ENCODE measurements around the gene TACR2. TPM values are rescaled to one million over a fixed set of nuclear protein-coding genes. Genes with fewer than 3 reads are reported as not detected.

Gene TACR2
- total RNA-seq, 4 donors from 2014 or later, result 1.1 to 11.1 (median 3.2) TPM; not detected in 1

GRCh38 chr10:69398466-69398865 lies 18.3 kb downstream of the TACR2 start:
- no peak for DNase-seq
- no peak for TF ChIP-seq CTCF (IDR thresholded peaks at IDR 0.05)
- TF ChIP-seq POLR2A (IDR thresholded peaks at IDR 0.05), result no peak
- Histone ChIP-seq H3K4me3 (no peak overlapping the region), H3K27ac (no peak overlapping the region), H3K27me3 (no peaks in the 10 kb centered on the region), H3K4me1 (no peaks in the 10 kb centered on the region), H3K36me3 (peaks cover 0 to 56% (median 0%) of the 10 kb centered on the region in 3 donors), H3K9me3 (no peaks in the 10 kb centered on the region)

- no peak for DNase-seq
- no peaks in the 10 kb centered on the region for H3K9me3 ChIP-seq
- no peaks in the 10 kb centered on the region for H3K27me3 ChIP-seq
- no peak for TF ChIP-seq POLR2A (IDR thresholded peaks at IDR 0.05)
- no peak for TF ChIP-seq CTCF (IDR thresholded peaks at IDR 0.05)
- H3K36me3 ChIP-seq, result peaks cover 0 to 56% (median 0%) of the 10 kb centered on the region in 3 donors
- no peak overlapping the region for H3K4me3 ChIP-seq
- H3K4me1 ChIP-seq, result no peaks in the 10 kb centered on the region
- no peak overlapping the region for H3K27ac ChIP-seq
These were observed 18.7 kb downstream of the TACR2 start for GRCh38 chr10:69397972-69398371.

GRCh38 chr10:69394020-69394419 lies 22.7 kb downstream of the TACR2 start:
- Histone ChIP-seq H3K27me3 (no peaks in the 10 kb centered on the region), H3K27ac (no peak overlapping the region), H3K4me3 (no peak overlapping the region), H3K9me3 (no peaks in the 10 kb centered on the region), H3K4me1 (peaks cover 0 to 4% (median 0%) of the 10 kb centered on the region in 4 donors), H3K36me3 (peaks cover 0 to 41% (median 0%) of the 10 kb centered on the region in 3 donors)
- no peak for DNase-seq
- TF ChIP-seq CTCF (IDR thresholded peaks at IDR 0.05), result no peak

GRCh38 chr10:69392481-69393000 lies 24.2 kb downstream of the TACR2 start:
- H3K36me3 ChIP-seq, result peaks cover 0 to 46% (median 0%) of the 10 kb centered on the region in 3 donors
- H3K27me3 ChIP-seq, result no peaks in the 10 kb centered on the region
- no peaks in the 10 kb centered on the region for H3K9me3 ChIP-seq
- H3K27ac ChIP-seq, result peak overlapping the region in 1 of 4 donors; percentile 17
- H3K4me1 ChIP-seq, result peaks cover 0 to 4% (median 0%) of the 10 kb centered on the region in 4 donors
- H3K4me3 ChIP-seq, result no peak overlapping the region
- TF ChIP-seq CTCF (IDR thresholded peaks at IDR 0.05), result peak; percentile 89 to 97 (median 94)
- TF ChIP-seq POLR2A (IDR thresholded peaks at IDR 0.05), result no peak
- DNase-seq, result peak; percentile 84 to 94 (median 84)

- no peak for DNase-seq
- TF ChIP-seq CTCF (IDR thresholded peaks at IDR 0.05), result no peak
- Histone ChIP-seq H3K4me1 (peaks cover 0 to 4% (median 0%) of the 10 kb centered on the region in 4 donors), H3K36me3 (peaks cover 0 to 53% (median 0%) of the 10 kb centered on the region in 3 donors), H3K27me3 (no peaks in the 10 kb centered on the region), H3K4me3 (no peak overlapping the region), H3K9me3 (no peaks in the 10 kb centered on the region), H3K27ac (no peak overlapping the region)
These were observed 25.6 kb downstream of the TACR2 start for GRCh38 chr10:69391158-69391557.

All from Peyer's patch (tissue), 4 donors.